Esophagus squamous epithelium (tissue), 5 donors: Measurements from ENCODE around the gene SERPINA6. TPM values are rescaled to one million over a fixed set of nuclear protein-coding genes. Genes with fewer than 3 reads are reported as not detected.

ENCODE experiments used
- DNase-seq: peaks from one replicate; lab custom pipeline; 2025; lab: John Stamatoyannopoulos, UW
- H3K27ac ChIP-seq, 4 donors: fragments of 200-600 bp; sonication (generic); one replicate each; pipeline ENCODE4 v1.5.1; 2016 to 2019; ENCODE audit warnings: mild to moderate bottlenecking in 1 of 4
- H3K27me3 ChIP-seq, 4 donors: fragments of 200-600 bp; sonication (generic); 1 replicate in 3 of 4; 2 replicates in 1 of 4; pipeline versions ENCODE4 v1.5.1 to v1.6.0; 2017 to 2021; ENCODE audit warnings: antibody characterized with exemption in 1 of 4
- H3K36me3 ChIP-seq, 3 donors: fragments of 200-600 bp; sonication (generic); one replicate each; pipeline ENCODE4 v1.5.1; 2016 to 2019
- H3K4me1 ChIP-seq, 3 donors: fragments of 200-600 bp; sonication (generic); one replicate each; pipeline ENCODE4 v1.5.1; 2017 to 2019
- H3K4me3 ChIP-seq, 4 donors: fragments of 200-600 bp; sonication (generic); 1 replicate in 3 of 4; 2 replicates in 1 of 4; pipeline ENCODE4 v1.5.1; 2016 to 2019; ENCODE audit warnings: mild to moderate bottlenecking in 2 of 4, moderate library complexity in 1 of 4
- H3K9me3 ChIP-seq, 3 donors: fragments of 200-600 bp; sonication (generic); one replicate each; pipeline ENCODE4 v1.5.1; 2016 to 2019
- CTCF ChIP-seq, 6 experiments: fragments of 450-650 bp in 4 of 6; fragments of 200-600 bp in 2 of 6; sonication (generic) in 2 of 6; IDR thresholded peaks; one replicate each; pipeline ENCODE4 v1.5.1; 2016 to 2019; ENCODE audit warnings: antibody characterized with exemption in 6 of 6, mild to moderate bottlenecking in 4 of 6, moderate library complexity in 4 of 6
- POLR2A ChIP-seq, 4 donors: fragments of 450-650 bp; IDR thresholded peaks; one replicate each; pipeline ENCODE4 v1.6.1; 2017; ENCODE audit warnings: antibody characterized with exemption in 4 of 4, mild to moderate bottlenecking in 4 of 4, moderate library complexity in 3 of 4
- WGBS, 2 donors: methylation state at CpG; one replicate each; pipeline ENCODE4 v1.1.5; 2018; 5-methylcytosine and 5-hydroxymethylcytosine counted together
- intact Hi-C: fragments of 100-400 bp; cut with DNase I; formaldehyde crosslinking; loops from one replicate; pipeline ENCODE4 v1.15.0; 2022
- total RNA-seq, 4 donors: library from RNA; depleted of rRNA; stranded (reverse); fragments of >200 nt; gene quantifications; one replicate each; pipeline ENCODE4 v1.1.0, GENCODE V29; 2016
- donor health status: DM: yes; HTN: yes; CAD: no.

SERPINA6 gene
- total RNA-seq, 4 donors from 2014 or later: not detected

GRCh38 chr14:94364964-94365363 is 41.8 kb upstream of the SERPINA6 start:
- Histone ChIP-seq H3K36me3 (no peaks in the 10 kb centered on the region), H3K27me3 (peaks cover 0 to 2% (median 0%) of the 10 kb centered on the region in 4 donors), H3K4me3 (no peak overlapping the region), H3K4me1 (no peaks in the 10 kb centered on the region), H3K27ac (no peak overlapping the region), H3K9me3 (no peaks in the 10 kb centered on the region)
- 50 to 77% methylated on average over 2 to 4 of the region's 5 CpGs for WGBS, 2 donors
- DNase-seq: no peak
- TF ChIP-seq CTCF (IDR thresholded peaks at IDR 0.05): no peak
- TF ChIP-seq POLR2A (IDR thresholded peaks at IDR 0.05): no peak
- intact Hi-C loops: no loop called here

- Histone ChIP-seq H3K4me1 (no peaks in the 10 kb centered on the region), H3K36me3 (no peaks in the 10 kb centered on the region), H3K4me3 (no peak overlapping the region), H3K27me3 (peaks cover 0 to under 1% (median 0%) of the 10 kb centered on the region in 4 donors), H3K27ac (no peak overlapping the region), H3K9me3 (no peaks in the 10 kb centered on the region)
- intact Hi-C loops: no loop called here
- DNase-seq: no peak
- WGBS, 2 donors: 79 to 92% methylated on average over 2 of the region's 3 CpGs
- TF ChIP-seq POLR2A (IDR thresholded peaks at IDR 0.05) (no peak), CTCF (IDR thresholded peaks at IDR 0.05) (no peak)
Measured at GRCh38 chr14:94364037-94364436, 40.9 kb upstream of the SERPINA6 start.

GRCh38 chr14:94363151-94363624 is 40.1 kb upstream of the SERPINA6 start:
- Histone ChIP-seq H3K4me1 (no peaks in the 10 kb centered on the region), H3K4me3 (no peak overlapping the region), H3K36me3 (no peaks in the 10 kb centered on the region), H3K9me3 (no peaks in the 10 kb centered on the region), H3K27ac (no peak overlapping the region), H3K27me3 (no peaks in the 10 kb centered on the region)
- 74% methylated on average over 6 of the region's 12 CpGs; no CpG with 5 or more reads in 1 of the 2 donors for WGBS, 2 donors
- TF ChIP-seq POLR2A (IDR thresholded peaks at IDR 0.05): no peak
- TF ChIP-seq CTCF (IDR thresholded peaks at IDR 0.05): no peak
- intact Hi-C loops: no loop called here
- no peak for DNase-seq

- no peak for TF ChIP-seq POLR2A (IDR thresholded peaks at IDR 0.05)
- TF ChIP-seq CTCF (IDR thresholded peaks at IDR 0.05): no peak
- Histone ChIP-seq H3K36me3 (no peaks in the 10 kb centered on the region), H3K9me3 (no peaks in the 10 kb centered on the region), H3K27me3 (no peaks in the 10 kb centered on the region), H3K27ac (no peak overlapping the region), H3K4me1 (no peaks in the 10 kb centered on the region), H3K4me3 (no peak overlapping the region)
- no peak for DNase-seq
- intact Hi-C loops: no loop called here
- WGBS, 2 donors: 86 to 97% methylated on average over 4 to 5 of the region's 8 CpGs
Measured at GRCh38 chr14:94362614-94363133, 39.5 kb upstream of the SERPINA6 start.

GRCh38 chr14:94361682-94362081 is 38.5 kb upstream of the SERPINA6 start:
- DNase-seq: no peak
- WGBS, 2 donors: 60% methylated on average over 1 of the region's 7 CpGs; no CpG with 5 or more reads in 1 of the 2 donors
- peaks cover 0 to 3% (median 0%) of the 10 kb centered on the region in 4 donors for H3K27me3 ChIP-seq
- intact Hi-C loops: no loop called here
- no peaks in the 10 kb centered on the region for H3K4me1 ChIP-seq
- no peak for TF ChIP-seq CTCF (IDR thresholded peaks at IDR 0.05)
- no peak for TF ChIP-seq POLR2A (IDR thresholded peaks at IDR 0.05)
- H3K4me3 ChIP-seq: no peak overlapping the region
- H3K36me3 ChIP-seq: no peaks in the 10 kb centered on the region
- H3K9me3 ChIP-seq: no peaks in the 10 kb centered on the region
- no peak overlapping the region for H3K27ac ChIP-seq
